HL-60 (cell line): ENCODE measurements around the gene C22orf31.

ENCODE experiments used
- DNase-seq, 2 experiments: peaks; one replicate each; pipeline ENCODE4 v3.0.0-alpha.2; 2010 to 2020; ENCODE audit warnings: low read depth in 1 of 2, low spot score in 1 of 2
- H3K27ac ChIP-seq: fragments of 250-450 bp; sonication (Bioruptor Pico); replicated peaks from 2 replicates; pipeline ENCODE4 v1.5.1; 2020; ENCODE audit warnings: mild to moderate bottlenecking, moderate library complexity
- H3K27me3 ChIP-seq: fragments of 250-450 bp; sonication (Bioruptor Pico); 2 replicates; pipeline ENCODE4 v1.5.1; 2021; ENCODE audit warnings: mild to moderate bottlenecking, moderate library complexity; ENCODE audit not compliant: insufficient read depth, poor library complexity, severe bottlenecking
- H3K4me3 ChIP-seq: replicated peaks from 2 replicates; pipeline ENCODE4 v1.5.1; 2011; ENCODE audit warnings: mild to moderate bottlenecking, control low read depth, low read length; ENCODE audit not compliant: insufficient read depth
- GABPA ChIP-seq: IDR thresholded peaks from 2 replicates; pipeline ENCODE4 v1.6.1; 2012; ENCODE audit warnings: low read depth
- POLR2AphosphoS5 ChIP-seq: IDR thresholded peaks from 2 replicates; pipeline ENCODE4 v1.6.1; 2012; ENCODE audit warnings: low read depth
- REST ChIP-seq: IDR thresholded peaks from 2 replicates; pipeline ENCODE4 v1.6.1; 2012; ENCODE audit warnings: low read depth; ENCODE audit not compliant: insufficient replicate concordance
- SPI1 ChIP-seq: IDR thresholded peaks from 2 replicates; pipeline ENCODE4 v1.6.1; 2012; ENCODE audit warnings: low read depth, mild to moderate bottlenecking, borderline replicate concordance
- TF ChIP-seq, protein P1 (sequence below): IDR thresholded peaks from one replicate; pipeline ENCODE4 v1.5.1; 2011; ENCODE audit warnings: low read length, control low read depth, inconsistent platforms; ENCODE audit not compliant: insufficient read depth

C22orf31 gene

GRCh38 chr22:29031227-29032011 lies 30.2 kb downstream of the C22orf31 start:
- H3K4me3 ChIP-seq: no peak overlapping the region
- DNase-seq: no peak
- TF ChIP-seq POLR2AphosphoS5 (no peak), REST (no peak), GABPA (no peak), SPI1 (no peak)
- TF ChIP-seq, protein P1, sequence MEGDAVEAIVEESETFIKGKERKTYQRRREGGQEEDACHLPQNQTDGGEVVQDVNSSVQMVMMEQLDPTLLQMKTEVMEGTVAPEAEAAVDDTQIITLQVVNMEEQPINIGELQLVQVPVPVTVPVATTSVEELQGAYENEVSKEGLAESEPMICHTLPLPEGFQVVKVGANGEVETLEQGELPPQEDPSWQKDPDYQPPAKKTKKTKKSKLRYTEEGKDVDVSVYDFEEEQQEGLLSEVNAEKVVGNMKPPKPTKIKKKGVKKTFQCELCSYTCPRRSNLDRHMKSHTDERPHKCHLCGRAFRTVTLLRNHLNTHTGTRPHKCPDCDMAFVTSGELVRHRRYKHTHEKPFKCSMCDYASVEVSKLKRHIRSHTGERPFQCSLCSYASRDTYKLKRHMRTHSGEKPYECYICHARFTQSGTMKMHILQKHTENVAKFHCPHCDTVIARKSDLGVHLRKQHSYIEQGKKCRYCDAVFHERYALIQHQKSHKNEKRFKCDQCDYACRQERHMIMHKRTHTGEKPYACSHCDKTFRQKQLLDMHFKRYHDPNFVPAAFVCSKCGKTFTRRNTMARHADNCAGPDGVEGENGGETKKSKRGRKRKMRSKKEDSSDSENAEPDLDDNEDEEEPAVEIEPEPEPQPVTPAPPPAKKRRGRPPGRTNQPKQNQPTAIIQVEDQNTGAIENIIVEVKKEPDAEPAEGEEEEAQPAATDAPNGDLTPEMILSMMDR: no peak
- no peaks in the 10 kb centered on the region for H3K27me3 ChIP-seq
- no peak overlapping the region for H3K27ac ChIP-seq

- H3K4me3 ChIP-seq: no peak overlapping the region
- no peak overlapping the region for H3K27ac ChIP-seq
- no peak for DNase-seq
- no peaks in the 10 kb centered on the region for H3K27me3 ChIP-seq
- TF ChIP-seq REST (no peak), SPI1 (no peak)
Measured at GRCh38 chr22:29030618-29031226, 30.9 kb downstream of the C22orf31 start.

- TF ChIP-seq REST: no peak
- TF ChIP-seq, protein P1: no peak
- no peak for TF ChIP-seq SPI1
- TF ChIP-seq GABPA: no peak
- TF ChIP-seq POLR2AphosphoS5: no peak
- no peaks in the 10 kb centered on the region for H3K27me3 ChIP-seq
- DNase-seq: no peak
- H3K27ac ChIP-seq: no peak overlapping the region
- H3K4me3 ChIP-seq: no peak overlapping the region
Measured at GRCh38 chr22:29030016-29030617, 31.5 kb downstream of the C22orf31 start.
